Natural killer cell (primary cell): ENCODE data around the gene AURKAIP1. TPM values are rescaled to one million over a fixed set of nuclear protein-coding genes. Genes with fewer than 3 reads are reported as not detected.

Source experiments
- ATAC-seq, 3 donors: fragments of 150-1000 bp in 2 of 3; fragments of 200-7000 bp in 1 of 3; cut with Tn5 transposase; 1 replicate in 1 of 3; 2 replicates in 2 of 3; pipeline ENCODE4 v1.10.0; 2021; ENCODE audit warnings: mild to moderate bottlenecking in 2 of 3, moderate library complexity in 2 of 3
- DNase-seq, 2 donors: peaks; one replicate each; pipeline versions ENCODE4 v3.0.0 to v3.0.0-alpha.2; 2013 to 2021; ENCODE audit warnings: mixed read lengths in 1 of 2
- H3K27ac ChIP-seq: one replicate; pipeline ENCODE4 v1.5.1; 2013; ENCODE audit warnings: mild to moderate bottlenecking, low read length
- H3K27me3 ChIP-seq: one replicate; pipeline ENCODE4 v1.6.1; 2013; ENCODE audit warnings: low read length; ENCODE audit not compliant: control insufficient read depth, insufficient read depth
- H3K36me3 ChIP-seq: one replicate; pipeline ENCODE4 v1.6.1; 2013; ENCODE audit warnings: low read length; ENCODE audit not compliant: control insufficient read depth, insufficient read depth
- H3K4me1 ChIP-seq: one replicate; pipeline ENCODE4 v1.6.1; 2013; ENCODE audit warnings: low read length; ENCODE audit not compliant: control insufficient read depth, insufficient read depth
- H3K4me3 ChIP-seq: one replicate; pipeline ENCODE4 v1.5.1; 2013; ENCODE audit warnings: low read length
- H3K9me3 ChIP-seq: one replicate; pipeline ENCODE4 v1.6.1; 2013; ENCODE audit warnings: low read length; ENCODE audit not compliant: control insufficient read depth, insufficient read depth
- H3K27ac Mint-ChIP-seq, 2 donors: one replicate each; pipeline ENCODE4 v1.8.0; 2022; ENCODE audit warnings: mild to moderate bottlenecking in 2 of 2, mixed read lengths in 2 of 2, moderate library complexity in 1 of 2
- H3K27me3 Mint-ChIP-seq, 2 donors: one replicate each; pipeline ENCODE4 v1.8.0; 2022; ENCODE audit warnings: low read depth in 2 of 2, mixed read lengths in 2 of 2
- H3K36me3 Mint-ChIP-seq: one replicate; pipeline ENCODE4 v1.8.0; 2022; ENCODE audit warnings: mixed read lengths
- H3K4me1 Mint-ChIP-seq, 2 donors: one replicate each; pipeline ENCODE4 v1.8.0; 2022; ENCODE audit warnings: mixed read lengths in 2 of 2
- H3K4me3 Mint-ChIP-seq: one replicate; pipeline ENCODE4 v1.8.0; 2022; ENCODE audit warnings: mild to moderate bottlenecking, moderate library complexity, mixed read lengths
- H3K9me3 Mint-ChIP-seq, 2 donors: one replicate each; pipeline ENCODE4 v1.8.0; 2022; ENCODE audit warnings: mixed read lengths in 2 of 2
- WGBS: methylation state at CpG from one replicate; pipeline ENCODE4 v1.1.7; 2013; ENCODE audit warnings: missing lambda C conversion rate; ENCODE audit not compliant: insufficient coverage; 5-methylcytosine and 5-hydroxymethylcytosine counted together
- intact Hi-C: fragments of 100-400 bp; cut with micrococcal nuclease; formaldehyde crosslinking; loops from one replicate; pipeline ENCODE4 v1.14.2; 2022
- total RNA-seq, 4 donors: library from RNA; stranded (reverse); fragments of 120-200 nt in 1 of 4; gene quantifications; one replicate each; pipeline versions ENCODE4 v1.2.3 to v1.2.4, GENCODE V29; 2013 to 2022
- TF ChIP-seq, protein P1 (sequence below): fragments of 200-600 bp; IDR thresholded peaks from one replicate; pipeline ENCODE4 v1.8.0; 2022; ENCODE audit warnings: antibody characterized with exemption

AURKAIP1 gene
- total RNA-seq = 10 to 100 TPM; 60.0 to 76.3 (median 64.6) TPM
- total RNA-seq (2013) = 43.9 TPM

- Histone ChIP-seq H3K4me1 (peaks cover 49% of the 10 kb centered on the region), H3K27me3 (no peaks in the 10 kb centered on the region), H3K27ac (peak within 1 kb of the TSS; percentile 96), H3K36me3 (peaks cover 9% of the 10 kb centered on the region), H3K9me3 (no peaks in the 10 kb centered on the region), H3K4me3 (peak within 1 kb of the TSS; percentile 80)
- under 1% methylated on average over 85 of the region's 85 CpGs for WGBS
- H3K27ac Mint-ChIP-seq = peak within 1 kb of the TSS; percentile 97 to 98
- H3K36me3 Mint-ChIP-seq = no peaks in the 10 kb centered on the region
- H3K27me3 Mint-ChIP-seq = no peaks in the 10 kb centered on the region
- peak within 1 kb of the TSS; percentile 97 for H3K4me3 Mint-ChIP-seq
- H3K9me3 Mint-ChIP-seq = no peaks in the 10 kb centered on the region
- ATAC-seq (peak; percentile 76 to 91 (median 81)), DNase-seq (peak; percentile 90 to 99)
- intact Hi-C loops = loop anchor here (1.0 to 2.0 kb wide), 3 partner anchors 20 to 32 kb away; partner anchors contain the start of genes CCNL2 and MRPL20
- peaks cover 10 to 27% of the 10 kb centered on the region in 2 donors for H3K4me1 Mint-ChIP-seq
- TF ChIP-seq, protein P1, sequence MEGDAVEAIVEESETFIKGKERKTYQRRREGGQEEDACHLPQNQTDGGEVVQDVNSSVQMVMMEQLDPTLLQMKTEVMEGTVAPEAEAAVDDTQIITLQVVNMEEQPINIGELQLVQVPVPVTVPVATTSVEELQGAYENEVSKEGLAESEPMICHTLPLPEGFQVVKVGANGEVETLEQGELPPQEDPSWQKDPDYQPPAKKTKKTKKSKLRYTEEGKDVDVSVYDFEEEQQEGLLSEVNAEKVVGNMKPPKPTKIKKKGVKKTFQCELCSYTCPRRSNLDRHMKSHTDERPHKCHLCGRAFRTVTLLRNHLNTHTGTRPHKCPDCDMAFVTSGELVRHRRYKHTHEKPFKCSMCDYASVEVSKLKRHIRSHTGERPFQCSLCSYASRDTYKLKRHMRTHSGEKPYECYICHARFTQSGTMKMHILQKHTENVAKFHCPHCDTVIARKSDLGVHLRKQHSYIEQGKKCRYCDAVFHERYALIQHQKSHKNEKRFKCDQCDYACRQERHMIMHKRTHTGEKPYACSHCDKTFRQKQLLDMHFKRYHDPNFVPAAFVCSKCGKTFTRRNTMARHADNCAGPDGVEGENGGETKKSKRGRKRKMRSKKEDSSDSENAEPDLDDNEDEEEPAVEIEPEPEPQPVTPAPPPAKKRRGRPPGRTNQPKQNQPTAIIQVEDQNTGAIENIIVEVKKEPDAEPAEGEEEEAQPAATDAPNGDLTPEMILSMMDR = no peak
These were observed at the start of gene AURKAIP1 for GRCh38 chr1:1374929-1375662. AURKAIP1 (minus strand) TSS chr1:1375207; CDS start chr1:1374756, 451 bp downstream.

- H3K4me3 Mint-ChIP-seq = peak overlapping the region; percentile 35
These were observed 49.7 kb upstream of the AURKAIP1 start for GRCh38 chr1:1424707-1425106.

DNA sequence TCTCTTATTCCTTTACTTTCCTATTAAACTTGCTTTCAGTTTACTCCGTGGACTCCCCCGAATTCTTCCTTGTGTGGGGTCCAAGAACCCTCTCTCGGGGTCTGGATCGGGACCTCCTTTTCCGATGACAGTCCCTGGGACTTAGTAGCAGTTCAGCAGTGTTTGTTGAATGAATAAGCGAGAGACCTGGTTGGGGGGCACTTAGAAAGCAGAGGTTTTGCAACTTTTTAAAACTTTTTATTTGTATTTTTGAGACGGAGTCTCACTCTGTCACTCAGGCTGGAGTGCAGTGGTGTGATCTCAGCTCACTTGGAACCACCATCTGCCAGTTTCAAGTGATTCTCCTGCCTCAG lies 48.2 kb upstream of the AURKAIP1 start:
- Mint-ChIP-seq H3K27me3 (peaks cover 7 to 24% of the 10 kb centered on the region in 2 donors), H3K36me3 (no peaks in the 10 kb centered on the region), H3K27ac (no peak overlapping the region), H3K9me3 (no peaks in the 10 kb centered on the region), H3K4me1 (no peaks in the 10 kb centered on the region), H3K4me3 (no peak overlapping the region)
- intact Hi-C loops = no loop called here
- Histone ChIP-seq H3K36me3 (no peaks in the 10 kb centered on the region), H3K27ac (no peak overlapping the region), H3K9me3 (no peaks in the 10 kb centered on the region), H3K4me1 (no peaks in the 10 kb centered on the region), H3K27me3 (peaks cover under 1% of the 10 kb centered on the region), H3K4me3 (no peak overlapping the region)
- ATAC-seq = no peak
- 96% methylated on average over 7 of the region's 7 CpGs for WGBS
- DNase-seq = no peak
- TF ChIP-seq, protein P1 = no peak

More at GRCh38 chr1:1424707-1425106, 49.7 kb upstream of the AURKAIP1 start:
- H3K9me3 Mint-ChIP-seq = no peaks in the 10 kb centered on the region
- Histone ChIP-seq H3K4me3 (no peak overlapping the region), H3K36me3 (no peaks in the 10 kb centered on the region), H3K27ac (no peak overlapping the region), H3K27me3 (peaks cover 2% of the 10 kb centered on the region), H3K9me3 (no peaks in the 10 kb centered on the region), H3K4me1 (no peaks in the 10 kb centered on the region)
- 94% methylated on average over 15 of the region's 15 CpGs for WGBS
- H3K4me1 Mint-ChIP-seq = no peaks in the 10 kb centered on the region
- peaks cover 7 to 24% of the 10 kb centered on the region in 2 donors for H3K27me3 Mint-ChIP-seq
- TF ChIP-seq, protein P1 = no peak
- no peak overlapping the region for H3K27ac Mint-ChIP-seq
- H3K36me3 Mint-ChIP-seq = no peaks in the 10 kb centered on the region
- DNase-seq = no peak
- no peak for ATAC-seq
- intact Hi-C loops = no loop called here
